HG03060 (cell line): ENCODE data around the gene BSND.

Experiments
- ATAC-seq: cut with Tn5 transposase; IDR thresholded peaks from one replicate; pipeline ENCODE4 v1.9.1; 2021; ENCODE audit warnings: low read depth, moderate number of reproducible peaks; ENCODE audit not compliant: unreplicated experiment

BSND gene

GRCh38 chr1:54990916-54991315 is 7.8 kb upstream of the BSND start:
- ATAC-seq: no peak

DNA sequence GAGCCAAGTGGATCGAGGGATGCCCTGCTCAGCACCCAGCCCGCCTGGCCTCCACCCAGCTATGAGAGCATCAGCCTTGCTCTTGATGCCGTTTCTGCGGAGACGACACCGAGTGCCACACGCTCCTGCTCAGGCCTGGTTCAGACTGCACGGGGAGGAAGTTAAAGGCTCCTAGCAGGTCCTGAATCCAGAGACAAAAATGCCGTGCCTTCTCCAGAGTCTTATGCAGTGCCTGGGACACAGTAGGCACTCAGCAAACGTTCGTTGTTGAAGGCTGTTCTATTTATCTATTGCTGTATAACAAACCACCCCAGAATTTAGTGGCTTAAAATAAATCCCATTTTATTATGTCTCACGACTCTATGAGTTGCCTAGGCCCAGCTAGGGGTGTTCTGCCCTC is 6.8 kb upstream of the BSND start:
- no peak for ATAC-seq

- no peak for ATAC-seq
These were observed 5.6 kb upstream of the BSND start for GRCh38 chr1:54993140-54993539.

GRCh38 chr1:54994355-54994990 is 4.3 kb upstream of the BSND start:
- ATAC-seq: no peak

DNA sequence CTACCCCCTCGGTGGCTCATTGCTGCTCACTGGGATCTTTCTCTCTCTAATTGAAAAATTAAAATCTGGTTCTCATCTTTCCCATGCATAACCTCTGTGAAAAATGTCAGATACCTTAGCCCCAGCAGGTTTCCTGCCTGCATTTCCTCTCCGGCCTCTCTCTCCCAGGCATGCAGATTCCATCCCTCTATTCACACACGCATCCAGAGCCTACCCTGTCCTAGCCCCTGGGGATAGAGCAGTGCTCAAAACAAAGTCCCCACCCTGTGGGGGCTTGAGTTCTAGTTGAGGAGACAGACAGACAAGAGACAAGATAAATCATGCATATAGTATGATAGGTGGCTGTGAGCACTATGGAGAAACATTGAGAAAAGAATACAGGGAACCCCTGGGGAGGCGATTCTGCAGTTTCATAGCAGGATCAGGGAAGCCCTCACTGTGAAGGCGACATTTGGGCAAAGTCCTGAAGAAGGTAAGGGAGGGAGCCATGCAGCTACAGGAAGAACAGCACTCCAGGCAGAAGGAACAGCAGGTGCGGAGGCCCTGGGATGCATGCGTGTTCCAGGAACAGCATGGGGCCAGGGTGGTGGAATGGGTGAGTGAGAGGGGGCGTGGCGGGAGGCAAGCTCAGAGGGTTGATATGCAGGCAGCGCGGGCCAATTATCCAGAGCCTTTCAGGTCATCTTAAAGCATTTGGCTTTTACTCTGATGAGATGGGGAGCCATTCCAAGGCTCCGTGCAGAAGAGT is 3.5 kb upstream of the BSND start:
- no peak for ATAC-seq

GRCh38 chr1:54995835-54996234 is 2.9 kb upstream of the BSND start:
- ATAC-seq: no peak

- ATAC-seq: no peak
These were observed 2.3 kb upstream of the BSND start for GRCh38 chr1:54996359-54996868.

GRCh38 chr1:54996869-54997710 is 1.6 kb upstream of the BSND start:
- no peak for ATAC-seq

DNA sequence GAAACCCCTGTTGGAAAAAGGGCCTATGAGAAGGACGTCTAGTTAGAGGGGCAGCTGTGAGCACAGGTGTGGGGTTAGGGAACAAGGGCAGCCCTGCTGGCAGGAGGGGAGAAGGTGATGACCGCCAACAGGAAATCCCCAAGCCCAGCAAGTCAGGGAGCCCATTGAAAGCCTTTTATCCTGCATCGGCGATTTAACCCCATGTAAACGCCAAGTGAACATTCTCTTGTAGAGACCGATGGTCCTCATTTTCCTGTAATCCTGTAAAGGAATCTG is 1.1 kb upstream of the BSND start:
- no peak for ATAC-seq

DNA sequence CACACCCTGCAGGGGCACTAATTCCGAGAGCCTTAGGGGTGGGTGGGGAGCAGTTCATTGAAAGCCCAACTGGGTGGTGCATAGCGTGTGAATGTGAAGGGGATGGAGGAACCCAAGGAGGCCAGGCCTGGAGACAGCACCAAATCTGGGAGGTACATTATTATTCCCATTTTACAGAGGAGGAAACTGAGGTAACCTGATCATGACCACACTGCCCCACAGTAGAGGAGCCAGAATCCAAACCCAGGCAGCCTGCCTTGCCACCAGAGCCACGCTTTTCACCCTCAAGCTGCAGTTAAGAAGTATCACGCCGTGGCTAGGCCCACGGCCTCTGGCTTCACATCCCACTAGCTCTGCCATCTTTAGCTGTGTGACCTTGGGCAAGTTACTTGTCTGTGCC is 633 bp upstream of the BSND start:
- no peak for ATAC-seq

DNA sequence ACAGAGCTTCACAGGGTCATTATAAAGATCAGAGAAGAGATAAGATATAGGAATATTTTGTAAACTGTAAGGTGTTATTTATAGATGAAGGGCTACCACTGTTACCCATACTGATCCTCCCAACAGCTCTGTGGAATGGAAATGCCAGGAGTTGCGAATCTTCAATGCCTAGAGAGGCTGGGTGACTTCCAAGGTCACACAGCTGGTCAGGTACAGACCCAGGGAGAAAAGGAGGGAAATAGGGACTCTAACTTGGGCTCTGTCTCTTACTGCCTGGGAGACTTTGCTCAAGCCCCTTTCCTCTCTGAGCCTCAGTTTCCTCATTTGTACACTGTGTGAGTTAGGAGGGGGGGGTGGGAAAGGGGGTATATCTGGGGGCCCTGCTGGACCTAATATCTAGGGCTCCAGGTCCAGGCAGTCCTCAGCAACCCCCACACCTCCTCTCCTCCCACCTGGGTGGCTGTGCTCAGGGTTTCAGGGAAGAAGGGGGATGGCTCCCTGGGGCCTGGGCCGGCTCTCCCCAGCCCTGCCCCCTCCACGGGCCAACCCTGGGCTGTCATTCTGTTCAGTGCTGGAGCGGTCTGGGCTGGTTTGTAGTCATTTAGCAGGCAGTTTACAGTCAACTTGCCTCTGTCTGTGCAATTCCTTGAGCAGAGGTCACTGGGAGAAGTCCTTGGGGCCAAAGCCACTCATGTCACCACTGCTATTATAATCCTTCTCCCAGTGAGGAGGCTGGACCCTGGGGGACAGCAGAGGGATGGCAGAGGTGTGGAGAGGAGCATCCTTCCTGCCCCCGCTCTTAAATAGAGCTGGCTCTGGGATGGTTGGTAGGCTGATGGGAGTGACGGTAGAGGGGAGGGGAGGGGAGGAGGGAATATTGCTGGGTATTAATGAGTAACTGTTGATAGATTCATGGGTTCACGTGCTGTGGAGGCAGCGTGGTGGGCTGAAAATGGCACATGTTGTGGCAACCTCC is 1.7 kb downstream of the BSND start:
- no peak for ATAC-seq

DNA sequence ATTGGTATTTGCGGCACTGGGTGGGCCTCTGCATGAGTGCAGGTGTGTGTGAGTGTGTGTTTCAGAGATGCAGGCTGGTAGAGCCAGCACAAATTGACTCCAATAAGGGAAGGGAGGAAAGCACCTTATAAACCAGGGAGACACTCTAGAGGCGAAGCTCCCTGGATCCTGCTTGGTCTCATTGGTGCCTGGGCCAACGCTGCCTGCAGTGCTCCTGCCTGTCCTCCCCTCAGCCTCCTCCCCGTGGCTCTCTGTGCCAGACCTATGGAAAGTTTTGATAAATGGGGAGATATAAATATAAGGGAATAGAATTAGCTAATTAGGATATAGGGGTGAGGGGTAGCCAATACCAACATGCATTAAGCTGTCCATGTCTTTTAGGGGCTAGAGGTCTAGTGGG is 2.6 kb downstream of the BSND start:
- ATAC-seq: no peak

DNA sequence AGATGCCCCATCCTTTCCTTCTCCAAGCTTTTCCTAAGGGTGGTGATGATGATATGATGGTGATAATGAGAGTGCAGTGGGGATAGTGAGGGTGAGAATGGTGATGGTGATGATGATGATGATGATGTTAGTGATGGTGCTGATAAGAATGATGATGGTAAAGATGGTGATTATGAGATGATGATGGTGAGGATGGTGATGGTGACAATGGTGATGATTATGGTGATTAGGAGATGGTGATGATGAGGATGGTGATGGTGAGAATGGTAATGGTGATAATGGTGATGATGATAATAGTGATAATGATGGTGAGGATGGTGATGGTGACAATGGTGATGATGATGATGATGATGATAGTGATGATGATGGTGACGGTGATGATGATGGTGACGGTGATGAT is 4.0 kb downstream of the BSND start:
- no peak for ATAC-seq

GRCh38 chr1:55005351-55006140 is 6.8 kb downstream of the BSND start:
- no peak for ATAC-seq

- ATAC-seq: no peak
These were observed 8.2 kb downstream of the BSND start for GRCh38 chr1:55006931-55007330.

DNA sequence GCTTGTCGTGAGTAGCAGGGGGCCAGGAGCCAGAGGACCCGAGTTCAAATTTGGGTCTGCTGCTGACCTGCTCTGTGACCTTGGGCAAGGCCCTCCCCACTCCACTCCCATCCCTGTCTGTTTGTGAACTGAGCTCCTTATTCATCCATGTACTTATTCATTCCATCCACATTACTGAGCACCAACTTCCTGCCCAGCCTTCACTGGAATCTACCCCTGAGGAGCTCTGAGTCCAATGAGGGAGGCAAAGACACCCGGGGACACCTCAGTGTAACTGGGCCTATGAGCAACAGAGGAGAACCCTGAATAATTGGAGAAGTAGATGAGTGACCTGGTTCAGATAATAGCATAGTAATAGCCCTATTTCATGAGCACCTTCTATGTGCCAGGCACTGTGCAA is 8.9 kb downstream of the BSND start:
- ATAC-seq: no peak

- ATAC-seq: no peak
These were observed 11.6 kb downstream of the BSND start for GRCh38 chr1:55010194-55010886.

GRCh38 chr1:55010887-55011217 is 12.1 kb downstream of the BSND start:
- no peak for ATAC-seq

- ATAC-seq: no peak
These were observed 13.9 kb downstream of the BSND start for GRCh38 chr1:55012661-55013060.
